Suprapubic skin (tissue), 4 donors: ENCODE results near the gene GFAP. TPM values are rescaled to one million over a fixed set of nuclear protein-coding genes. Genes with fewer than 3 reads are reported as not detected.
A peak's percentile ranks its signal among the peaks of the same experiment; 100 is the strongest.

Experiments used
- DNase-seq, 2 donors: peaks; one replicate each; pipeline ENCODE4 v3.0.0-alpha.2; 2019; ENCODE audit warnings: low spot score in 2 of 2
- H3K27ac ChIP-seq: fragments of 200-600 bp; sonication (generic); one replicate; pipeline ENCODE4 v1.5.1; 2019
- H3K27me3 ChIP-seq: fragments of 200-600 bp; sonication (generic); one replicate; pipeline ENCODE4 v1.5.1; 2019
- H3K36me3 ChIP-seq: fragments of 200-600 bp; sonication (generic); one replicate; pipeline ENCODE4 v1.5.1; 2019
- H3K4me1 ChIP-seq: fragments of 200-600 bp; sonication (generic); one replicate; pipeline ENCODE4 v1.5.1; 2019
- H3K4me3 ChIP-seq: fragments of 200-600 bp; sonication (generic); one replicate; pipeline ENCODE4 v1.5.1; 2019; ENCODE audit warnings: mild to moderate bottlenecking
- H3K9me3 ChIP-seq: fragments of 200-600 bp; sonication (generic); one replicate; pipeline ENCODE4 v1.5.1; 2019
- EP300 ChIP-seq: sonication (generic); formaldehyde crosslinking; IDR thresholded peaks from one replicate; pipeline ENCODE4 v1.6.1; 2017; ENCODE audit warnings: antibody characterized with exemption
- POLR2A ChIP-seq, 2 donors: fragments of 450-650 bp; IDR thresholded peaks; one replicate each; pipeline ENCODE4 v1.6.1; 2017; ENCODE audit warnings: antibody characterized with exemption in 2 of 2, mild to moderate bottlenecking in 2 of 2, moderate library complexity in 2 of 2
- POLR2AphosphoS5 ChIP-seq, 3 donors: sonication (generic); formaldehyde crosslinking; IDR thresholded peaks; one replicate each; pipeline ENCODE4 v1.6.1; 2017; ENCODE audit warnings: antibody characterized with exemption in 3 of 3
- WGBS: methylation state at CpG from one replicate; pipeline ENCODE4 v1.1.5; 2018; 5-methylcytosine and 5-hydroxymethylcytosine counted together
- total RNA-seq, 4 donors: library from RNA; depleted of rRNA; stranded (reverse); fragments of >200 nt; gene quantifications; one replicate each; pipeline ENCODE4 v1.1.0, GENCODE V29; 2016
- TF ChIP-seq, protein P1 (sequence below), 2 donors: fragments of 200-600 bp in 1 of 2; fragments of 450-650 bp in 1 of 2; sonication (generic) in 1 of 2; IDR thresholded peaks; one replicate each; pipeline ENCODE4 v1.5.1; 2016 to 2019; ENCODE audit warnings: antibody characterized with exemption in 2 of 2, mild to moderate bottlenecking in 1 of 2, moderate library complexity in 1 of 2

The GFAP gene
- total RNA-seq, 4 donors from 2014 or later = 0.72 to 5.9 TPM; not detected in 2

DNA sequence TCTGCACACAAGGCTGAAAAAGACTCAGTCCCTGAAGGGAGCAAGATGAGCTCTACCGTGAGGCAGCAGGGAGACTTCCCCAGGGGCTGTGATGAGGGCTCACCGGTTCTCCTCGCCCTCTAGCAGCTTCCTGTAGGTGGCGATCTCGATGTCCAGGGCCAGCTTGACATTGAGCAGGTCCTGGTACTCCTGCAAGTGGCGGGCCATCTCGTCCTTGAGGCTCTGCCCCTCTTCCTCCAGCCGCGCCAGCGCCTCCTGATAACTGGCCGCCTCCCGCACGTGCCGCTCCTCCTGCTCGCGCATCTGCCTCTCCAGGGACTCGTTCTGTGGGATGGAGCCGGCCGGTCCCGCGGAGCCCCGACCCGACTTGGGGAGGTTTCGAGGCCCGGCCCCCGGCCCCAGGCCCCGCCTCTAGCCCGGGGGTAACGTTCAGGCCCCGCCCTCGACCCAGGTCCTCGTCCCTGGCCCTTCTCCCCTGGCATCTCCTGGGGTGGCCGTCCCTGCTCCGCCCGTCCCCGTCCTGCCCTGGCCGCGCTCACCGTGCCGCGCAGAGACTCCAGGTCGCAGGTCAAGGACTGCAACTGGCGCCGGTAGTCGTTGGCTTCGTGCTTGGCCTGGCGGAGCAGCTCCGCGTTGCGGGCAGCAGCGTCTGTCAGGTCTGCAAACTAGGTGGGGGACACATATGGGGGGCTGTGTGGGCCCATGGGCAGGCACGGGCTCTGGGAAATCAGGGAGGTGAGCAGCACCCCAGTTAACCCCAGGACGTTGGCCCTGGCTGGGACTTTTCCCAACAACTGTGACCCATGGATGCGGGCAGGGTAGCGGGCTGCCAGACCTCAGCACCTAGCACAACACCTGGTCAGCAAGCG, 3.9 kb downstream of the GFAP start:
- TF ChIP-seq, protein P1, sequence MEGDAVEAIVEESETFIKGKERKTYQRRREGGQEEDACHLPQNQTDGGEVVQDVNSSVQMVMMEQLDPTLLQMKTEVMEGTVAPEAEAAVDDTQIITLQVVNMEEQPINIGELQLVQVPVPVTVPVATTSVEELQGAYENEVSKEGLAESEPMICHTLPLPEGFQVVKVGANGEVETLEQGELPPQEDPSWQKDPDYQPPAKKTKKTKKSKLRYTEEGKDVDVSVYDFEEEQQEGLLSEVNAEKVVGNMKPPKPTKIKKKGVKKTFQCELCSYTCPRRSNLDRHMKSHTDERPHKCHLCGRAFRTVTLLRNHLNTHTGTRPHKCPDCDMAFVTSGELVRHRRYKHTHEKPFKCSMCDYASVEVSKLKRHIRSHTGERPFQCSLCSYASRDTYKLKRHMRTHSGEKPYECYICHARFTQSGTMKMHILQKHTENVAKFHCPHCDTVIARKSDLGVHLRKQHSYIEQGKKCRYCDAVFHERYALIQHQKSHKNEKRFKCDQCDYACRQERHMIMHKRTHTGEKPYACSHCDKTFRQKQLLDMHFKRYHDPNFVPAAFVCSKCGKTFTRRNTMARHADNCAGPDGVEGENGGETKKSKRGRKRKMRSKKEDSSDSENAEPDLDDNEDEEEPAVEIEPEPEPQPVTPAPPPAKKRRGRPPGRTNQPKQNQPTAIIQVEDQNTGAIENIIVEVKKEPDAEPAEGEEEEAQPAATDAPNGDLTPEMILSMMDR (IDR thresholded peaks at IDR 0.05) = peak in 1 of 2 donors; percentile 31
- no peak for TF ChIP-seq POLR2A (IDR thresholded peaks at IDR 0.05)
- H3K36me3 ChIP-seq = no peaks in the 10 kb centered on the region
- peak overlapping the region; percentile 19 for H3K4me3 ChIP-seq
- H3K9me3 ChIP-seq = no peaks in the 10 kb centered on the region
- no peak for DNase-seq
- H3K27ac ChIP-seq = no peak overlapping the region
- peaks cover 12% of the 10 kb centered on the region for H3K4me1 ChIP-seq
- H3K27me3 ChIP-seq = peaks cover 23% of the 10 kb centered on the region
- WGBS = 21% methylated on average over 32 of the region's 56 CpGs

GRCh38 chr17:44910231-44911106, 4.8 kb downstream of the GFAP start:
- WGBS = 93% methylated on average over 9 of the region's 13 CpGs
- no peak for DNase-seq
- Histone ChIP-seq H3K27ac (no peak overlapping the region), H3K27me3 (peaks cover 23% of the 10 kb centered on the region), H3K4me1 (peaks cover 12% of the 10 kb centered on the region), H3K36me3 (no peaks in the 10 kb centered on the region), H3K4me3 (no peak overlapping the region), H3K9me3 (no peaks in the 10 kb centered on the region)
- TF ChIP-seq, protein P1 (IDR thresholded peaks at IDR 0.05) = no peak
- TF ChIP-seq POLR2AphosphoS5 (IDR thresholded peaks at IDR 0.05) = no peak
- TF ChIP-seq POLR2A (IDR thresholded peaks at IDR 0.05) = no peak
- TF ChIP-seq EP300 = no peak

DNA sequence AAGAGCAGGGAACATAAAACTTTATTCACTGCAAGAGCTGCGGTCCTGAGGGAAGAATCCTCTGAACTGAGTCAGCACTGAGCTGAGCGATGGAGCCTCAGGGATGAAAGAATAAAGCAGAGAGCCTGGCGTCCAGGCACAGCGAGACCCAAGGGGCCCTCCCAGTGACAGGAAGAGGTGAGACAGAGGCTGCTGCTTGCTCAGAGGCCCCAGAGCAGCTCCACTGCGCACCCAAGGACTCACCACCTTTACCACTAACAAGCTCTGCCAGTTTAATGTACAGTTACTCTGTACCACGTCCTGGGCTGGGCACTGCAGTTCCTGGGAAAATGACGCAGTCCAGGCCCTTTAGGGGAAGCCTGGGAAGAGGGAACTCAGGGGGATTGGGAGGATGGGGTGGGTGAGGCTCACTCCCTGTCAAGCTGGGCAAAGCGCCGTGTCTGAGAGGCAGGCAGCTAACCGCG, 5.6 kb downstream of the GFAP start:
- H3K4me1 ChIP-seq = peaks cover 12% of the 10 kb centered on the region

DNA sequence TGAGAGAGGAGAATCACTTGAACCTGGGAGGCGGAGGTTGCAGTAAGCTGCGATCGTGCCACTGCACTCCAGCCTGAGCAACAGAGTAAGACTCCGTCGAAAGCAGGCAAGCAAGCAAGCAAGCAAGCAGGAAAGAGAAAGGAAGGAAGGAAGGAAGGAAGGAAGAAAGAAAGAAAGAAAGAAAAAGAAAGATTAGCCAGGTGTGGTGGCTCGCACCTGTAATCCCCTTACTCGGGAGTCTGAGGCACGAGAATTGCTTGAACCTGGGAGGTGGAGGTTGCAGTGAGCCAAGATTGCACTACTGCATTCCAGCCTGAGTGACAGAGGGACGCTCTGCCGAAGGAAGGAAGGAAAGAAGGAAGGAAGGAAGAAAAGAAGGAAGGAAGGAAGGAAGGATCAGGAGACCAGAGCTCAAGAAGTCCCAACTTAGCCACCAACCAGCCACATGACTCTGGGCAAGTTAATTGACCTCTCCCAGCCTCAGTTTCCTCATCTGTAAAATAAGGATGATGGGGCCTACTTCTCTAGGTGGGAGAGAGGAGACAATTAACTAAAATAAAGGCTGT, 6.5 kb downstream of the GFAP start:
- no peak for TF ChIP-seq EP300
- TF ChIP-seq POLR2A (IDR thresholded peaks at IDR 0.05) = no peak
- TF ChIP-seq, protein P1 (IDR thresholded peaks at IDR 0.05) = no peak
- no peak for TF ChIP-seq POLR2AphosphoS5 (IDR thresholded peaks at IDR 0.05)
- no peak for DNase-seq
- H3K4me1 ChIP-seq = peaks cover 12% of the 10 kb centered on the region

More for the DNA sequence above, 5.6 kb downstream of the GFAP start:
- WGBS = 78% methylated on average over 11 of the region's 11 CpGs
- H3K9me3 ChIP-seq = no peaks in the 10 kb centered on the region
- no peak overlapping the region for H3K4me3 ChIP-seq
- no peak for DNase-seq
- H3K36me3 ChIP-seq = no peaks in the 10 kb centered on the region
- TF ChIP-seq, protein P1 (IDR thresholded peaks at IDR 0.05) = no peak
- TF ChIP-seq EP300 = no peak
- TF ChIP-seq POLR2A (IDR thresholded peaks at IDR 0.05) = no peak
- TF ChIP-seq POLR2AphosphoS5 (IDR thresholded peaks at IDR 0.05) = no peak
- no peak overlapping the region for H3K27ac ChIP-seq
- H3K27me3 ChIP-seq = peaks cover 17% of the 10 kb centered on the region

More for the DNA sequence above, 6.5 kb downstream of the GFAP start:
- no peaks in the 10 kb centered on the region for H3K9me3 ChIP-seq
- no peaks in the 10 kb centered on the region for H3K36me3 ChIP-seq
- H3K27ac ChIP-seq = no peak overlapping the region
- peaks cover 17% of the 10 kb centered on the region for H3K27me3 ChIP-seq
- WGBS = 90% methylated on average over 10 of the region's 10 CpGs
- no peak overlapping the region for H3K4me3 ChIP-seq
